Testis (tissue), 2 donors: ENCODE measurements around the gene PANX2.

Experiments
- POLR2A ChIP-seq: fragments of 450-650 bp; IDR thresholded peaks from one replicate; pipeline ENCODE4 v1.6.1; 2017; ENCODE audit warnings: antibody characterized with exemption, mild to moderate bottlenecking, moderate library complexity
- TF ChIP-seq, protein P1 (sequence below), 3 experiments: fragments of 450-650 bp in 2 of 3; fragments of 200-600 bp in 1 of 3; sonication (generic) in 1 of 3; IDR thresholded peaks; one replicate each; pipeline ENCODE4 v1.5.1; 2016 to 2019; ENCODE audit warnings: antibody characterized with exemption in 3 of 3, mild to moderate bottlenecking in 2 of 3, moderate library complexity in 1 of 3

DNA sequence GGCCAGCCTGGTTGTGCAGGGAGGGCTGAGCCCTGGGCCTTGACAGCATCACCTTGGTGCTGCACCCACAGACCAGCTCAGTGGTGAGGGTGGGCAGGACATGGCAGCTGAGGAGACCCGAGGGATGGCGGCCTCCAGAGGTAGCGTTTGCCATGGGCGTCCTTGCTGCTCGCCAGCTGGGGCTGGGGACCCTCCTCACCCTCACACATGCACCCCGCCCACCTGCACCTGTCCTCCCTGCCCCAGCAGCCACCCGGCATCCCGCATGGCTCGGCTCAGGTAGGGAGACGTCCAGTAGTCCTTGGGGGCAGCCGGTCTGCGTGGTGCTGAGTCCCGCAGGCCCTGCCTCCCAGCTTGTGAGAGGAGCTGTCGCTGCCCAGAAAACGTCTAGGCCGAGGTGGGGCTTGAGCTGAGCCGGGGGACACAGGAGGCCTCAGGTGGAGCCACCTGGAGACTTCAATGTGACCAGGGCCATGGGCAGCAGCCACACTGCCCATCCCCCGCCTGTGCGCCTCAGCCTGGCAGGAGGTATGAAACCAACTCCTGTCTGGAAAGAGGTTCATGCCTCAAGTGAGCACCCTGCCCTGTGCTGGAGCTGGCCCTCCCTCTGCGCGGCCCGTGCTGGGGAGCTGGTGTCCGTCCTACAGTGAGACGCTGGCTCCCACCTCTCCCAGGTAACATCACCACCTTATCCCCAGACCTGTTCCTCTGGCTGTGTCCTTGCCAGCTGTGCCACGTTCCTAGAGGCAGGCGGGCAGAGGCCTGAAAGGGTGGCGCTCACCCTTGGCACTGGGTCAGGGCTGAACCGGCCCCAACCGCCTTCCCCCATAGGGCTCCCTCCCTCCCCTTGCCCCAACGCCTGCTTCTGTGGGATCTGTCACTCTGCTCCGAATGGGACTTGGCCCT lies 11.9 kb downstream of the PANX2 start:
- TF ChIP-seq POLR2A = no peak
- TF ChIP-seq, protein P1, sequence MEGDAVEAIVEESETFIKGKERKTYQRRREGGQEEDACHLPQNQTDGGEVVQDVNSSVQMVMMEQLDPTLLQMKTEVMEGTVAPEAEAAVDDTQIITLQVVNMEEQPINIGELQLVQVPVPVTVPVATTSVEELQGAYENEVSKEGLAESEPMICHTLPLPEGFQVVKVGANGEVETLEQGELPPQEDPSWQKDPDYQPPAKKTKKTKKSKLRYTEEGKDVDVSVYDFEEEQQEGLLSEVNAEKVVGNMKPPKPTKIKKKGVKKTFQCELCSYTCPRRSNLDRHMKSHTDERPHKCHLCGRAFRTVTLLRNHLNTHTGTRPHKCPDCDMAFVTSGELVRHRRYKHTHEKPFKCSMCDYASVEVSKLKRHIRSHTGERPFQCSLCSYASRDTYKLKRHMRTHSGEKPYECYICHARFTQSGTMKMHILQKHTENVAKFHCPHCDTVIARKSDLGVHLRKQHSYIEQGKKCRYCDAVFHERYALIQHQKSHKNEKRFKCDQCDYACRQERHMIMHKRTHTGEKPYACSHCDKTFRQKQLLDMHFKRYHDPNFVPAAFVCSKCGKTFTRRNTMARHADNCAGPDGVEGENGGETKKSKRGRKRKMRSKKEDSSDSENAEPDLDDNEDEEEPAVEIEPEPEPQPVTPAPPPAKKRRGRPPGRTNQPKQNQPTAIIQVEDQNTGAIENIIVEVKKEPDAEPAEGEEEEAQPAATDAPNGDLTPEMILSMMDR (IDR thresholded peaks at IDR 0.05) = no peak
